ENCODE data around the gene PPP1R1C.

GRCh38 chr2:182018218-182018617 lies 32.6 kb downstream of the PPP1R1C start:
- TF ChIP-seq CTCF (conservative IDR thresholded peaks at IDR 0.05; ENCODE audit: low read length) (no peak), EZH2phosphoT487 (IDR thresholded peaks at IDR 0.05; ENCODE audit: borderline replicate concordance, low read depth, low read length) (no peak)
